Bronchial epithelial cell (primary cell): ENCODE data around the gene PHLDB1. TPM values are rescaled to one million over a fixed set of nuclear protein-coding genes. Genes with fewer than 3 reads are reported as not detected.

ENCODE experiments used
- DNase-seq: peaks from one replicate; pipeline ENCODE4 v3.0.0-alpha.2; 2010; ENCODE audit warnings: low read depth
- FAIRE-seq: peaks from 2 replicates; lab custom pipeline; 2011; peaks lifted over from hg19 to GRCh38; lab: Jason Lieb, UNC
- H3K27me3 ChIP-seq: 2 replicates; pipeline ENCODE4 v1.5.1; 2011; ENCODE audit warnings: low read length; ENCODE audit not compliant: control insufficient read depth, insufficient read depth
- H3K36me3 ChIP-seq: 2 replicates; pipeline ENCODE4 v1.5.1; 2011; ENCODE audit warnings: low read length; ENCODE audit not compliant: control insufficient read depth, insufficient read depth
- H3K4me3 ChIP-seq: 2 replicates; pipeline ENCODE4 v1.5.1; 2011; ENCODE audit warnings: mild to moderate bottlenecking, low read depth, low read length, control low read depth
- total RNA-seq: library from RNA; depleted of rRNA; stranded (reverse); fragments of >200 nt; gene quantifications from 2 replicates; pipeline ENCODE4 v1.2.1, GENCODE V29; 2014
- TF ChIP-seq, protein P1 (sequence below): IDR thresholded peaks from 2 replicates; pipeline ENCODE4 v1.5.1; 2011; ENCODE audit warnings: mild to moderate bottlenecking, moderate library complexity, low read length, control low read depth, inconsistent platforms; ENCODE audit not compliant: insufficient read depth, severe bottlenecking

Gene PHLDB1
- total RNA-seq, 1 donor from 2014 or later, result 22.6 TPM

DNA sequence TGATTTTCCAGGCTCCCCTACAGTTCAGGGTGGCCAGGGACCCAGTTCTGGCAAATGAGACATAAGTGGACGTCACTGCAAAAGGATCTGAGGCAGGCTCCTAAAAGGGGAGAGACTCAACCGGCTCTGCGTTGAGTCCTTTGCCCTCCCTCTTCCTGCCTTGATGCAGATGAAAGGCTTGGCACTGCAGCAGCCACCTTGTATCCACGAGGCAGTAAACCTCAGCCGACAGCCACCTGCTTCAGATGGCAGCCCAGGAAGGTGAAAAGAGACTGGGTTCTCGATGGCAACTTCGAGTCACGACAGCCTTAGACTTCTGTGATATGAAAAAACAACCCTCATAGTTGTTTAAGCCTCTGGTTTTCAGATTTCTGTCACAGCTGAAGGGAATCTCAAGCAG is 86.8 kb downstream of the PHLDB1 start:
- FAIRE-seq (no peak), DNase-seq (no peak)
- TF ChIP-seq, protein P1, sequence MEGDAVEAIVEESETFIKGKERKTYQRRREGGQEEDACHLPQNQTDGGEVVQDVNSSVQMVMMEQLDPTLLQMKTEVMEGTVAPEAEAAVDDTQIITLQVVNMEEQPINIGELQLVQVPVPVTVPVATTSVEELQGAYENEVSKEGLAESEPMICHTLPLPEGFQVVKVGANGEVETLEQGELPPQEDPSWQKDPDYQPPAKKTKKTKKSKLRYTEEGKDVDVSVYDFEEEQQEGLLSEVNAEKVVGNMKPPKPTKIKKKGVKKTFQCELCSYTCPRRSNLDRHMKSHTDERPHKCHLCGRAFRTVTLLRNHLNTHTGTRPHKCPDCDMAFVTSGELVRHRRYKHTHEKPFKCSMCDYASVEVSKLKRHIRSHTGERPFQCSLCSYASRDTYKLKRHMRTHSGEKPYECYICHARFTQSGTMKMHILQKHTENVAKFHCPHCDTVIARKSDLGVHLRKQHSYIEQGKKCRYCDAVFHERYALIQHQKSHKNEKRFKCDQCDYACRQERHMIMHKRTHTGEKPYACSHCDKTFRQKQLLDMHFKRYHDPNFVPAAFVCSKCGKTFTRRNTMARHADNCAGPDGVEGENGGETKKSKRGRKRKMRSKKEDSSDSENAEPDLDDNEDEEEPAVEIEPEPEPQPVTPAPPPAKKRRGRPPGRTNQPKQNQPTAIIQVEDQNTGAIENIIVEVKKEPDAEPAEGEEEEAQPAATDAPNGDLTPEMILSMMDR, result no peak
- Histone ChIP-seq H3K27me3 (no peaks in the 10 kb centered on the region), H3K4me3 (no peak overlapping the region), H3K36me3 (no peaks in the 10 kb centered on the region)

- DNase-seq, result no peak
- Histone ChIP-seq H3K27me3 (no peaks in the 10 kb centered on the region), H3K4me3 (no peak overlapping the region), H3K36me3 (no peaks in the 10 kb centered on the region)
- FAIRE-seq, result no peak
- TF ChIP-seq, protein P1, result no peak
Observed at GRCh38 chr11:118694771-118695170, 87.4 kb downstream of the PHLDB1 start.

DNA sequence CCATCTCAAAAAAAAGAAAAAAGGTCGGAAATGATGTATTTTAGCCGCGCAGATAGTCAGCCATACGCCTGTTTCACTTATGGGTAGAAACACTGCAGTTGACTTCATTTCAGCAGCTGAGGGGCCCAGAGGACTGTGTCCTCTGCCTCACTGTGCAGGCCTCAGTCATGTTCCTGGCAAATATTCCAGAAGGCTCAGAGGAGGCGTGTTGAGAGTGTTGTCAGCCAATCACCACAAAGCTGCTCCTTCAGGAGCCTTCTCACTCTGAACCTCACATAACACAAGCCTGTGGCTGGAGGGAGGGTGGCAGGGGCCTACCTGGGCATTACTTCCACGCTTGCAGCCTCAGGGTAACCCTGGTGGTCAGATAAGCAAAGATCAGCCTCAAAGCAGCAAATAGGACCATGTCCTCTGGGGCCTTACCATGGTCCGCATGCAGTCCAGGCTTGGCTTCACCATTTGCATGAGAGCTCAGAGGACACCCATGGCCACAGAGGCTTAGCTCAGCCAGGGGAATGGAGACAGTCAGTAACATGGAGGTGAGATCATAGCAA is 89.3 kb downstream of the PHLDB1 start:
- Histone ChIP-seq H3K27me3 (no peaks in the 10 kb centered on the region), H3K36me3 (no peaks in the 10 kb centered on the region), H3K4me3 (no peak overlapping the region)
- DNase-seq (no peak), FAIRE-seq (no peak)
- TF ChIP-seq, protein P1, result no peak

- DNase-seq (no peak), FAIRE-seq (no peak)
- TF ChIP-seq, protein P1, result no peak
- Histone ChIP-seq H3K36me3 (no peaks in the 10 kb centered on the region), H3K27me3 (no peaks in the 10 kb centered on the region), H3K4me3 (no peak overlapping the region)
Observed at GRCh38 chr11:118697346-118697745, 89.9 kb downstream of the PHLDB1 start.

DNA sequence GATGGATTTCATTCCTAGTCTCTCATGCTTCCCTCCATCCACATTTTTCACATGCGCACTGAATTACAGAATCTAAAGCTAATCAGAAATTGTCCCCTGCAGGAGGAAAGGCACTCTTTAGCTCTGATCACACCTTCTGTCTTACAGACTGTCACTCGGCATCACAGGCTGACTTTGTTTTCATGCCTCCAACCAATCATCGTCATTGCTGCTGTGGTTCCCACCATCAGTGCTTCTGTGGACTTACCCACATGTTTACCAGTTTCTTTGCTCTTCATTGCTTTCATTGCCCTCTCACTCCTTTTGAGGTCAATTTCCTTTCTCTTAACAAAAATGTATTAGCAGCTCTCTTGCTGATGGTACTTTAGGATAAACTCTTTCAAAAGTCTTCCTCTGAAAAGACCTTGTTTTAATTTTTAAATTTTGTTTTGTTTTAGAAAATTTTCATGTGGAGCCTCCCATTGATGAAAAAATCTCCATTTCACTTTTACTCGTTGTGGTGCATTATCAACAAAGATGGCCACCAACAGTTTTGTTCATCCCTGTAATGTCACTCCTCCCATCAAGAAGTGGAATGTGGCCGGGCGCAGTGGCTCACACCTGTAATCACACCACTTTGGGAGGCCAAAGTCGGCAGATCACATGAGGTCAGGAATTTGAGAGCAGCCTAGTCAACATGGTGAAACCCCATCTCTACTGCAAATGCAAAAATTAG is 92.2 kb downstream of the PHLDB1 start:
- H3K4me3 ChIP-seq, result no peak overlapping the region
- FAIRE-seq (no peak), DNase-seq (no peak)
- H3K36me3 ChIP-seq, result no peaks in the 10 kb centered on the region
- TF ChIP-seq, protein P1, result no peak
- no peaks in the 10 kb centered on the region for H3K27me3 ChIP-seq
